ENCODE measurements around the gene RER1.

RER1 gene

GRCh38 chr1:2391931-2392509, 379 bp downstream of the RER1 start:
- DNase-seq, result no peak

GRCh38 chr1:2392686-2393085, 1.0 kb downstream of the RER1 start:
- no peak for DNase-seq

GRCh38 chr1:2393471-2393877, 1.8 kb downstream of the RER1 start:
- no peak for DNase-seq

GRCh38 chr1:2394220-2394619, 2.6 kb downstream of the RER1 start:
- DNase-seq, result no peak

GRCh38 chr1:2394761-2395160, 3.1 kb downstream of the RER1 start:
- DNase-seq, result no peak

GRCh38 chr1:2395245-2395644, 3.6 kb downstream of the RER1 start:
- no peak for DNase-seq

GRCh38 chr1:2396059-2396458, 4.4 kb downstream of the RER1 start:
- no peak for DNase-seq

- DNase-seq, result no peak
Observed at GRCh38 chr1:2396476-2396875, 4.8 kb downstream of the RER1 start.

GRCh38 chr1:2397007-2397679, 5.5 kb downstream of the RER1 start:
- no peak for DNase-seq

- no peak for DNase-seq
Observed at GRCh38 chr1:2398871-2399270, 7.2 kb downstream of the RER1 start.

- no peak for DNase-seq
Observed at GRCh38 chr1:2399890-2400575, 8.4 kb downstream of the RER1 start.

GRCh38 chr1:2400576-2400909, 8.9 kb downstream of the RER1 start:
- DNase-seq, result no peak

- DNase-seq, result no peak
Observed at GRCh38 chr1:2400950-2401649, 9.5 kb downstream of the RER1 start.

- DNase-seq, result no peak
Observed at GRCh38 chr1:2402420-2402819, 10.8 kb downstream of the RER1 start.

GRCh38 chr1:2403273-2403672, 11.6 kb downstream of the RER1 start:
- no peak for DNase-seq

GRCh38 chr1:2404142-2404889, 12.7 kb downstream of the RER1 start:
- no peak for DNase-seq

GRCh38 chr1:2404890-2405511, 13.4 kb downstream of the RER1 start:
- no peak for DNase-seq

GRCh38 chr1:2405588-2406295, 14.1 kb downstream of the RER1 start:
- DNase-seq, result no peak

GRCh38 chr1:2406451-2407041, 14.9 kb downstream of the RER1 start:
- no peak for DNase-seq

GRCh38 chr1:2407166-2407990, 15.7 kb downstream of the RER1 start:
- no peak for DNase-seq

- no peak for DNase-seq
Observed at GRCh38 chr1:2407991-2408275, 16.3 kb downstream of the RER1 start.

Data from CD4-positive, alpha-beta T cell treated with Interleukin-4 for 4 hours (primary cell).